ENCODE results near the gene C19orf25.
"Not testable (repeated sequence)": the region's sequence is repeated elsewhere in the genome, so short reads cannot be mapped to it uniquely, and the experiment has no call there.

The C19orf25 gene

DNA sequence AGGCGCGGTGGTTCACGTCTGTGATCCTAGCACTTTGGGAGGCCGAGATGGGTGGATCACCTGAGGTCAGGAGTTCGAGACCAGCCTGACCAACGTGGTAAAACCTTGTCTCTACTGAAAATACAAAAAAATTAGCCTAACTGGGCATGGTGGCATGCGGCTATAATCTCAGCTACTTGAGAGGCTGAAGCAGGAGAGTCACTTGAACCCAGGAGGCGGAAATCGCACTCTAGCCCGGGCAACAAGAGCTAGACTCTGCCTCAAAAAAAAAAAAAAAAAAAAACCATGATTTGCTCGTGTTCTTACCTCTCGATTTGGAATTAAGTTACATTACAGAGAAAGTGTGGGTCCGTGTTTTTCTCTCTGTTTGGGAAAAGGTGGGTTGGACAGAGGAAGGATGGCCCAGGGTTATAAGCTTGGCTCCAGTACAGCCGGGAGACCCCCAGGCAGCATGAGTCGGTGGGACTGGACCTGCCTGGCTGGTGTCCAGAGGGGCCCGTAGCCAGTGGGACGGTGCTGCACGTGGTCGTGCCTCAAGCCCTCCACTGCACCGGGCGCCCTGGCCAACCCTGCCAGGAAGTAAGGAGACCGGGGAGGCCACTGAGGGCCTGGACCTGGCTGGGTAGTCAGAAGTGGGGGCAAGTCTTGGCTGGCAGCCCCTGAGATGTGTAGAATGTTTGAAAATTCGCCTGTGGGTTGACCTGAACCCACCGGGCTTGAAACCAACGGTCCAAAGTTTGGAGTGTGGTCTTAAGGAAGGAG lies 37.2 kb downstream of the C19orf25 start:
- no peak overlapping the region for H2AFZ ChIP-seq

GRCh38 chr19:1441022-1441426 lies 38.0 kb downstream of the C19orf25 start:
- Histone ChIP-seq H3K4me2 (ENCODE audit: low read length) (no peak overlapping the region), H3K9me3 (ENCODE audit: control insufficient read depth, low read length) (no peaks in the 10 kb centered on the region), H3K36me3 (ENCODE audit: control insufficient read depth, insufficient read depth, low read length) (no peaks in the 10 kb centered on the region), H3K4me3 (ENCODE audit: low read depth, low read length) (no peak overlapping the region), H3K79me2 (peaks cover 3% of the 10 kb centered on the region), H3K4me1 (peaks cover 11% of the 10 kb centered on the region), H2AFZ (no peak overlapping the region), H3K27ac (no peak overlapping the region), H3K9ac (no peak overlapping the region), H3K27me3 (ENCODE audit: control insufficient read depth, insufficient read depth, low read length) (no peaks in the 10 kb centered on the region)
- TF ChIP-seq, protein P1, sequence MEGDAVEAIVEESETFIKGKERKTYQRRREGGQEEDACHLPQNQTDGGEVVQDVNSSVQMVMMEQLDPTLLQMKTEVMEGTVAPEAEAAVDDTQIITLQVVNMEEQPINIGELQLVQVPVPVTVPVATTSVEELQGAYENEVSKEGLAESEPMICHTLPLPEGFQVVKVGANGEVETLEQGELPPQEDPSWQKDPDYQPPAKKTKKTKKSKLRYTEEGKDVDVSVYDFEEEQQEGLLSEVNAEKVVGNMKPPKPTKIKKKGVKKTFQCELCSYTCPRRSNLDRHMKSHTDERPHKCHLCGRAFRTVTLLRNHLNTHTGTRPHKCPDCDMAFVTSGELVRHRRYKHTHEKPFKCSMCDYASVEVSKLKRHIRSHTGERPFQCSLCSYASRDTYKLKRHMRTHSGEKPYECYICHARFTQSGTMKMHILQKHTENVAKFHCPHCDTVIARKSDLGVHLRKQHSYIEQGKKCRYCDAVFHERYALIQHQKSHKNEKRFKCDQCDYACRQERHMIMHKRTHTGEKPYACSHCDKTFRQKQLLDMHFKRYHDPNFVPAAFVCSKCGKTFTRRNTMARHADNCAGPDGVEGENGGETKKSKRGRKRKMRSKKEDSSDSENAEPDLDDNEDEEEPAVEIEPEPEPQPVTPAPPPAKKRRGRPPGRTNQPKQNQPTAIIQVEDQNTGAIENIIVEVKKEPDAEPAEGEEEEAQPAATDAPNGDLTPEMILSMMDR (IDR thresholded peaks at IDR 0.05), result no peak

More for the DNA sequence above, 37.2 kb downstream of the C19orf25 start:
- TF ChIP-seq, protein P1 (IDR thresholded peaks at IDR 0.05), result no peak
- no peaks in the 10 kb centered on the region for H3K9me3 ChIP-seq (ENCODE audit: control insufficient read depth, low read length)
- peaks cover 2% of the 10 kb centered on the region for H3K27me3 ChIP-seq (ENCODE audit: control insufficient read depth, insufficient read depth, low read length)
- H3K9ac ChIP-seq, result no peak overlapping the region
- H3K36me3 ChIP-seq (ENCODE audit: control insufficient read depth, insufficient read depth, low read length), result no peaks in the 10 kb centered on the region
- H3K4me2 ChIP-seq (ENCODE audit: low read length), result no peak overlapping the region
- peaks cover 11% of the 10 kb centered on the region for H3K4me1 ChIP-seq
- no peak overlapping the region for H3K27ac ChIP-seq
- peaks cover 3% of the 10 kb centered on the region for H3K79me2 ChIP-seq
- no peak overlapping the region for H3K4me3 ChIP-seq (ENCODE audit: low read depth, low read length)

DNA sequence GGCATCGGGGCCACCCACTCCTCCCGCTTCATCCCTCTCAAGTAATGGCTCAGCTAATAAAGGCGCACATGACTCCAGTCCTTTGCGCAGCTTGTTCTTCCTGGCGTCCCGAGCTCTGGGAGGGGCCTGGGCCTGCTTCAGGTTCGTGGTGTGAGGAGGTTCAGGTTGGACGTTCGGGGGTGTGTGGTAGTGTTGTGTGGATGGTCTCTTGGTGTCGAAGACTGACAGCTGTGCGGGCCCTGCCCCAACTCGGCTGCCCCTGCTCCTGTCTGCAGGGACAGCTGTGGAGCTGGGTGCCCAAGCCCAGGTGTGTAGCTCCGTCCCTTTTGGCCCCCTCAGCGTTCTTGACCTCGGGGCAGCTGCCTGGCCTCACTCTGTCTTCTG lies 38.6 kb downstream of the C19orf25 start:
- Histone ChIP-seq H3K79me2 (peaks cover 3% of the 10 kb centered on the region), H3K27ac (no peak overlapping the region), H3K4me2 (ENCODE audit: low read length) (no peak overlapping the region), H3K27me3 (ENCODE audit: control insufficient read depth, insufficient read depth, low read length) (no peaks in the 10 kb centered on the region), H2AFZ (no peak overlapping the region), H3K4me1 (peaks cover 11% of the 10 kb centered on the region), H3K9ac (no peak overlapping the region), H3K36me3 (ENCODE audit: control insufficient read depth, insufficient read depth, low read length) (no peaks in the 10 kb centered on the region), H3K4me3 (ENCODE audit: low read depth, low read length) (no peak overlapping the region), H3K9me3 (ENCODE audit: control insufficient read depth, low read length) (no peaks in the 10 kb centered on the region)
- TF ChIP-seq, protein P1 (IDR thresholded peaks at IDR 0.05), result no peak

DNA sequence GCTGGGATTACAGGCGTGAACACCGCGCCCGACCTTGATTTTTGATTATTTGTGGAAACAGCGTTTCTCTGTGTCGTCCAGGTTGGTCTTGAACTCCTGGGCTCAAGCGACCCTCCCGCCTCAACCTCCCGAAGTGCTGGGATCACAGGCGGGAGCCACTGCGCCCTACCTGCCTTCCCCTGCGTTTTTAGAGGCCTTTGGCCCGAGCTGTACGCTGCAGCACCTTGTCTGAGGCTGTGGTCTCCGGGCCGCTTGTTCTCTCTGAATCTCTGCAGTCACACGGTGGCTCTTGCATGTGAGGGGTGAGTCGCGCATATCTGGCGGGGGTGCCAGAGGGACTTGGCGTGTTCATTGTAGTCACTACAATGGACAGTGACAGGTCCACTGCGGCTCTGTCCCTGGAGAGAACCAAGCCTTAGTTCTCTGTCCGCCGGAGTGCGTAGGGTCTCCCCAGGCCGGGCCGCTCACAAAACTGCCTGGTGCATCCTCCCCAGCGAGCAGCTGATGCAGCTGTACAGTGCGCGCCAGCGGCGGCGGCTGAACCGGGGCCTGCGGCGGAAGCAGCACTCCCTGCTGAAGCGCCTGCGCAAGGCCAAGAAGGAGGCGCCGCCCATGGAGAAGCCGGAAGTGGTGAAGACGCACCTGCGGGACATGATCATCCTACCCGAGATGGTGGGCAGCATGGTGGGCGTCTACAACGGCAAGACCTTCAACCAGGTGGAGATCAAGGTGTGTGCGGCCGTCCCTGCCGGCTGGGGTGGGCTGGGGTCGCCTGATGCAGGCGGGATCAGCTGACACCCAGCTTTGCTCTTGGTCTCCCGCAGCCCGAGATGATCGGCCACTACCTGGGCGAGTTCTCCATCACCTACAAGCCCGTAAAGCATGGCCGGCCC lies 39.2 kb downstream of the C19orf25 start:
- not testable (repeated sequence) for H2AFZ ChIP-seq; H3K36me3 ChIP-seq (ENCODE audit: control insufficient read depth, insufficient read depth, low read length); H3K27ac ChIP-seq; H3K79me2 ChIP-seq; H3K27me3 ChIP-seq (ENCODE audit: control insufficient read depth, insufficient read depth, low read length); H3K9ac ChIP-seq; H3K4me1 ChIP-seq; H3K9me3 ChIP-seq (ENCODE audit: control insufficient read depth, low read length)
- Histone ChIP-seq H3K4me2 (ENCODE audit: low read length) (peak overlapping the region; percentile 94), H3K4me3 (ENCODE audit: low read depth, low read length) (peak overlapping the region; percentile 83)

DNA sequence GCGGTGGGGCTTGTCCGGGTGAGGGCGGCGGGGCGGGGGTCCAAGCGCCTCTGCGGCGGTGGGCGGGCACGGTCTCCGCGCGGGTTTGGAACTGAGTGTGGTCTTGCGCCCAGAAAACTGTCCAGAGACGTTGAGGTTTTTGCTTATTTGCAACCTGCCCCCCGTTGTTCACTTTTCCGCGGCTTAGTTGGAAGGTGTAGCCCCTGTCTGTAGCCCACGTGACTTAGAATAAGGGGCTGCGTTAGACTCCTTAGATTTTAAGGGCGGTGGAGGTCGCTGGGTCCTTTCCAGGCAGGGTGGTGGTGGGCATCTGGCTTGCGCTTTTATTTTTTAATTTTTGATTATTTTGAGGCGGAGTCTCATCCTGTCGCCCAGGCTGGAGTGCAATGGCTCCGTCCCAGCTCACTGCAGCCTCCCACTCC lies 40.1 kb downstream of the C19orf25 start:
- peaks cover 5% of the 10 kb centered on the region for H3K4me1 ChIP-seq
- TF ChIP-seq, protein P1 (IDR thresholded peaks at IDR 0.05), result no peak
- H2AFZ ChIP-seq, result no peak overlapping the region
- H3K4me3 ChIP-seq (ENCODE audit: low read depth, low read length), result peak overlapping the region; percentile 83
- H3K79me2 ChIP-seq, result peaks cover 3% of the 10 kb centered on the region
- H3K27me3 ChIP-seq (ENCODE audit: control insufficient read depth, insufficient read depth, low read length), result no peaks in the 10 kb centered on the region
- no peaks in the 10 kb centered on the region for H3K36me3 ChIP-seq (ENCODE audit: control insufficient read depth, insufficient read depth, low read length)
- H3K9ac ChIP-seq, result peak overlapping the region; percentile 88
- no peaks in the 10 kb centered on the region for H3K9me3 ChIP-seq (ENCODE audit: control insufficient read depth, low read length)
- H3K27ac ChIP-seq, result peak overlapping the region; percentile 85
- peak overlapping the region; percentile 94 for H3K4me2 ChIP-seq (ENCODE audit: low read length)

Measured in parathyroid adenoma (tissue), 2 donors.